AG04450 (cell line): ENCODE measurements around the gene PYGL. TPM values are rescaled to one million over a fixed set of nuclear protein-coding genes. Genes with fewer than 3 reads are reported as not detected.
A peak's percentile ranks its signal among the peaks of the same experiment; 100 is the strongest.
"Not testable (repeated sequence)": the region's sequence is repeated elsewhere in the genome, so short reads cannot be mapped to it uniquely, and the experiment has no call there.

ENCODE experiments used
- CTCF ChIA-PET: fragments of 300-600, 350-600 bp; formaldehyde crosslinking; extraction: SDS; loops from one replicate; lab custom pipeline; 2022; ENCODE audit warnings: antibody characterized with exemption, inconsistent platforms; lab: Charles Lee
- POLR2A ChIA-PET: fragments of 350-600 bp; formaldehyde crosslinking; extraction: SDS; loops from one replicate; lab custom pipeline; 2021; ENCODE audit warnings: antibody characterized with exemption, inconsistent platforms; lab: Yijun Ruan, JAX
- DNase-seq: peaks from one replicate; pipeline ENCODE4 v3.0.0-alpha.2; 2011; ENCODE audit warnings: low read depth, low spot score
- H3K27ac ChIP-seq: one replicate; pipeline ENCODE4 v1.5.1; 2012; ENCODE audit warnings: low read depth, low read length, control low read depth
- H3K27me3 ChIP-seq: one replicate; pipeline ENCODE4 v1.6.0; 2012; ENCODE audit warnings: low read length; ENCODE audit not compliant: control insufficient read depth, insufficient read depth
- H3K4me3 ChIP-seq: 2 replicates; pipeline ENCODE4 v1.5.1; 2011; ENCODE audit warnings: mild to moderate bottlenecking, low read depth, low read length, control low read depth
- H3K9me3 ChIP-seq: 2 replicates; pipeline ENCODE4 v1.5.1; 2012; ENCODE audit warnings: low read length; ENCODE audit not compliant: control insufficient read depth, insufficient read depth
- polyA plus RNA-seq: library from polyadenylated mRNA; depleted of rRNA; stranded (reverse); fragments of >200 nt; gene quantifications from 2 replicates; pipeline ENCODE4 v1.2.3, GENCODE V29; 2011
- TF ChIP-seq, protein P1 (sequence below): IDR thresholded peaks from 2 replicates; pipeline ENCODE4 v1.5.1; 2011; ENCODE audit warnings: low read depth, low read length, control low read depth, inconsistent platforms

The PYGL gene
- polyA plus RNA-seq, 1 experiment: 60.4 TPM

GRCh38 chr14:50920482-50921230 is 23.6 kb downstream of the PYGL start:
- TF ChIP-seq, protein P1, sequence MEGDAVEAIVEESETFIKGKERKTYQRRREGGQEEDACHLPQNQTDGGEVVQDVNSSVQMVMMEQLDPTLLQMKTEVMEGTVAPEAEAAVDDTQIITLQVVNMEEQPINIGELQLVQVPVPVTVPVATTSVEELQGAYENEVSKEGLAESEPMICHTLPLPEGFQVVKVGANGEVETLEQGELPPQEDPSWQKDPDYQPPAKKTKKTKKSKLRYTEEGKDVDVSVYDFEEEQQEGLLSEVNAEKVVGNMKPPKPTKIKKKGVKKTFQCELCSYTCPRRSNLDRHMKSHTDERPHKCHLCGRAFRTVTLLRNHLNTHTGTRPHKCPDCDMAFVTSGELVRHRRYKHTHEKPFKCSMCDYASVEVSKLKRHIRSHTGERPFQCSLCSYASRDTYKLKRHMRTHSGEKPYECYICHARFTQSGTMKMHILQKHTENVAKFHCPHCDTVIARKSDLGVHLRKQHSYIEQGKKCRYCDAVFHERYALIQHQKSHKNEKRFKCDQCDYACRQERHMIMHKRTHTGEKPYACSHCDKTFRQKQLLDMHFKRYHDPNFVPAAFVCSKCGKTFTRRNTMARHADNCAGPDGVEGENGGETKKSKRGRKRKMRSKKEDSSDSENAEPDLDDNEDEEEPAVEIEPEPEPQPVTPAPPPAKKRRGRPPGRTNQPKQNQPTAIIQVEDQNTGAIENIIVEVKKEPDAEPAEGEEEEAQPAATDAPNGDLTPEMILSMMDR: no peak
- CTCF ChIA-PET: interaction anchor here (1.1 to 2.1 kb wide), 2 partner anchors 60 to 375 kb away, joined by 4 to 14 read pairs; no protein-coding TSS in a partner anchor
- Histone ChIP-seq H3K9me3 (no peaks in the 10 kb centered on the region), H3K4me3 (no peak overlapping the region), H3K27ac (peak overlapping the region; percentile 89), H3K27me3 (no peaks in the 10 kb centered on the region)
- peak; percentile 48 for DNase-seq
- POLR2A ChIA-PET: interaction anchor here (1.2 kb wide), 1 partner anchor 39 kb away, joined by 3 read pairs; no protein-coding TSS in a partner anchor

DNA sequence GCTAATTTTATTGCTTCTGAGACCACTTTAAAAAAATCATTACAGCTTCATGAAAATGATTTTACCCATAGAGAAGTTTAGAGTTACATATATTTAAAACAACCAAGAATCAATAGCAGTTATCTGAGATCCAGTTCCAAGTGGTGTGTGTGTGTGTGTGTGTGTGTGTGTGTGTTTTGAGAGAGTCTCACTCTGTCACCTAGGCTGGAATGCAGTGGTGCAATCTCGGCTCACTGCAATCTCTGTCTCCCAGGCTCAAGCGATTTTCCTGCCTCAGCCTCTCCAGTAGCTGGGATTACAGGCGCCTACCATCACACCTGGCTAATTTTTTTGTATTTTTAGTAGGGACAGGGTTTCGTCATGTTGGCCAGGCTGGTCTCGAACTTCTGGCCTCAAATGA is 24.8 kb downstream of the PYGL start:
- CTCF ChIA-PET: interaction anchor here (2.1 kb wide), 1 partner anchor 59 kb away, joined by 14 read pairs; no protein-coding TSS in a partner anchor
- not testable (repeated sequence) for H3K9me3 ChIP-seq, H3K27ac ChIP-seq, DNase-seq, H3K27me3 ChIP-seq, H3K4me3 ChIP-seq
- POLR2A ChIA-PET: interaction anchor here (0.6 kb wide), 1 partner anchor 124 kb away, joined by 3 read pairs; no protein-coding TSS in a partner anchor

GRCh38 chr14:50917449-50917848 is 26.8 kb downstream of the PYGL start:
- H3K4me3 ChIP-seq: no peak overlapping the region
- no peak overlapping the region for H3K27ac ChIP-seq
- CTCF ChIA-PET: interaction anchor here (1.8 kb wide), 1 partner anchor 374 kb away, joined by 4 read pairs; no protein-coding TSS in a partner anchor
- TF ChIP-seq, protein P1: no peak
- no peaks in the 10 kb centered on the region for H3K27me3 ChIP-seq
- POLR2A ChIA-PET: no interaction called here
- no peak for DNase-seq
- no peaks in the 10 kb centered on the region for H3K9me3 ChIP-seq

- no peak for DNase-seq
- H3K9me3 ChIP-seq: no peaks in the 10 kb centered on the region
- no peaks in the 10 kb centered on the region for H3K27me3 ChIP-seq
- no peak overlapping the region for H3K4me3 ChIP-seq
- CTCF ChIA-PET: interaction anchor here (1.4 kb wide), 1 partner anchor 50 kb away, joined by 4 read pairs; no protein-coding TSS in a partner anchor
- POLR2A ChIA-PET: no interaction called here
- TF ChIP-seq, protein P1: no peak
- no peak overlapping the region for H3K27ac ChIP-seq
These were observed 33.5 kb downstream of the PYGL start for GRCh38 chr14:50910495-50911420.

GRCh38 chr14:50906326-50907065 is 37.8 kb downstream of the PYGL start:
- DNase-seq: no peak
- TF ChIP-seq, protein P1: no peak
- no peaks in the 10 kb centered on the region for H3K9me3 ChIP-seq
- H3K27ac ChIP-seq: no peak overlapping the region
- no peak overlapping the region for H3K4me3 ChIP-seq
- ChIA-PET POLR2A (no interaction called here), CTCF (no interaction called here)
- no peaks in the 10 kb centered on the region for H3K27me3 ChIP-seq
